MCF 10A (cell line): ENCODE data around the gene UBQLN4. TPM values are rescaled to one million over a fixed set of nuclear protein-coding genes. Genes with fewer than 3 reads are reported as not detected.
"Not testable (repeated sequence)": the region's sequence is repeated elsewhere in the genome, so short reads cannot be mapped to it uniquely, and the experiment has no call there.

Experiments used
- BruUV-seq: library from RNA; stranded (reverse); fragments of 400-500 nt; replicated peaks from 2 replicates; lab custom pipeline; 2021; lab: Mats Ljungman, UMichigan
- CTCF ChIA-PET: fragments of 300-600 bp; sonication (Branson Sonifier 250); formaldehyde crosslinking; extraction: SDS; loops from one replicate; lab custom pipeline; 2021; ENCODE audit warnings: antibody characterized with exemption, inconsistent platforms; lab: Yijun Ruan, JAX
- POLR2A ChIA-PET: fragments of 300-600, 350-650 bp; sonication (Branson Sonifier 250); formaldehyde crosslinking; extraction: SDS; loops from one replicate; lab custom pipeline; 2020; ENCODE audit warnings: antibody characterized with exemption, inconsistent platforms; lab: Yijun Ruan, JAX
- DNase-seq: peaks from one replicate; pipeline ENCODE4 v3.0.0-alpha.2; 2018; ENCODE audit not compliant: unreplicated experiment
- H3K27ac Mint-ChIP-seq: one replicate; pipeline ENCODE4 v1.8.0; 2022; ENCODE audit warnings: mild to moderate bottlenecking, low read depth, mixed read lengths; ENCODE audit not compliant: unreplicated experiment
- H3K27me3 Mint-ChIP-seq: one replicate; pipeline ENCODE4 v1.8.0; 2022; ENCODE audit warnings: mixed read lengths; ENCODE audit not compliant: insufficient read depth, unreplicated experiment
- H3K36me3 Mint-ChIP-seq: one replicate; pipeline ENCODE4 v1.8.0; 2022; ENCODE audit warnings: mild to moderate bottlenecking, moderate library complexity, mixed read lengths; ENCODE audit not compliant: insufficient read depth, unreplicated experiment
- H3K4me1 Mint-ChIP-seq: one replicate; pipeline ENCODE4 v1.8.0; 2022; ENCODE audit warnings: mixed read lengths; ENCODE audit not compliant: insufficient read depth, unreplicated experiment
- H3K4me3 Mint-ChIP-seq: one replicate; pipeline ENCODE4 v1.8.0; 2022; ENCODE audit warnings: mild to moderate bottlenecking, moderate library complexity, mixed read lengths; ENCODE audit not compliant: unreplicated experiment
- H3K9me3 Mint-ChIP-seq: one replicate; pipeline ENCODE4 v1.8.0; 2022; ENCODE audit warnings: mixed read lengths; ENCODE audit not compliant: unreplicated experiment
- intact Hi-C: fragments of 100-400 bp; cut with micrococcal nuclease; formaldehyde crosslinking; loops from 2 replicates; pipeline ENCODE4 v1.14.1; 2022
- total RNA-seq: library from RNA; stranded (reverse); gene quantifications from 2 replicates; pipeline ENCODE4 v1.2.3, GENCODE V29; 2022
- TF ChIP-seq, protein P1 (sequence below): fragments of 200-600 bp; IDR thresholded peaks from one replicate; pipeline ENCODE4 v1.8.0; 2022; ENCODE audit warnings: antibody characterized with exemption, mild to moderate bottlenecking; ENCODE audit not compliant: unreplicated experiment

Gene UBQLN4
- total RNA-seq, 1 experiment from 2014 or later, result 49.0 TPM

- ChIA-PET POLR2A (interaction anchor here (1.3 to 1.4 kb wide), 3 partner anchors 11 to 140 kb away, joined by 3 to 4 read pairs (median 3); no protein-coding TSS in a partner anchor), CTCF (interaction anchor here (0.6 to 2.3 kb wide), 7 partner anchors 8 to 795 kb away, joined by 3 to 10 read pairs (median 3); partner anchors contain the start of gene MEX3A)
- TF ChIP-seq, protein P1, sequence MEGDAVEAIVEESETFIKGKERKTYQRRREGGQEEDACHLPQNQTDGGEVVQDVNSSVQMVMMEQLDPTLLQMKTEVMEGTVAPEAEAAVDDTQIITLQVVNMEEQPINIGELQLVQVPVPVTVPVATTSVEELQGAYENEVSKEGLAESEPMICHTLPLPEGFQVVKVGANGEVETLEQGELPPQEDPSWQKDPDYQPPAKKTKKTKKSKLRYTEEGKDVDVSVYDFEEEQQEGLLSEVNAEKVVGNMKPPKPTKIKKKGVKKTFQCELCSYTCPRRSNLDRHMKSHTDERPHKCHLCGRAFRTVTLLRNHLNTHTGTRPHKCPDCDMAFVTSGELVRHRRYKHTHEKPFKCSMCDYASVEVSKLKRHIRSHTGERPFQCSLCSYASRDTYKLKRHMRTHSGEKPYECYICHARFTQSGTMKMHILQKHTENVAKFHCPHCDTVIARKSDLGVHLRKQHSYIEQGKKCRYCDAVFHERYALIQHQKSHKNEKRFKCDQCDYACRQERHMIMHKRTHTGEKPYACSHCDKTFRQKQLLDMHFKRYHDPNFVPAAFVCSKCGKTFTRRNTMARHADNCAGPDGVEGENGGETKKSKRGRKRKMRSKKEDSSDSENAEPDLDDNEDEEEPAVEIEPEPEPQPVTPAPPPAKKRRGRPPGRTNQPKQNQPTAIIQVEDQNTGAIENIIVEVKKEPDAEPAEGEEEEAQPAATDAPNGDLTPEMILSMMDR, result no peak
- peaks cover 6% of the 10 kb centered on the region for H3K4me1 Mint-ChIP-seq
- no peak overlapping the region for H3K4me3 Mint-ChIP-seq
- H3K27me3 Mint-ChIP-seq, result no peaks in the 10 kb centered on the region
- H3K9me3 Mint-ChIP-seq, result no peaks in the 10 kb centered on the region
- DNase-seq, result no peak
- no peak overlapping the region for H3K27ac Mint-ChIP-seq
- intact Hi-C loops, result no loop called here
- peaks cover 5% of the 10 kb centered on the region for H3K36me3 Mint-ChIP-seq
- no TSS peak for BruUV-seq
Measured at GRCh38 chr1:156073110-156073687, 19.6 kb upstream of the UBQLN4 start.

- H3K27me3 Mint-ChIP-seq, result no peaks in the 10 kb centered on the region
- H3K4me1 Mint-ChIP-seq, result peaks cover 6% of the 10 kb centered on the region
- no peak overlapping the region for H3K4me3 Mint-ChIP-seq
- ChIA-PET POLR2A (interaction anchor here (1.3 to 1.4 kb wide), 2 partner anchors 19 to 139 kb away, joined by 3 read pairs; no protein-coding TSS in a partner anchor), CTCF (interaction anchor here (0.6 to 1.5 kb wide), 2 partner anchors 53 to 58 kb away, joined by 5 read pairs; no protein-coding TSS in a partner anchor)
- no peaks in the 10 kb centered on the region for H3K9me3 Mint-ChIP-seq
- no peak for DNase-seq
- H3K27ac Mint-ChIP-seq, result no peak overlapping the region
- intact Hi-C loops, result no loop called here
- TF ChIP-seq, protein P1, result no peak
- H3K36me3 Mint-ChIP-seq, result peaks cover 5% of the 10 kb centered on the region
- BruUV-seq, result no TSS peak
Measured at GRCh38 chr1:156072251-156072650, 18.7 kb upstream of the UBQLN4 start.

GRCh38 chr1:156071332-156071816 is 17.8 kb upstream of the UBQLN4 start:
- H3K4me1 Mint-ChIP-seq, DNase-seq, H3K27me3 Mint-ChIP-seq, H3K36me3 Mint-ChIP-seq, H3K9me3 Mint-ChIP-seq, BruUV-seq, H3K4me3 Mint-ChIP-seq, intact Hi-C loops, H3K27ac Mint-ChIP-seq: not testable (repeated sequence)
- ChIA-PET POLR2A (interaction anchor here (1.5 kb wide), 1 partner anchor 68 kb away, joined by 4 read pairs; no protein-coding TSS in a partner anchor), CTCF (interaction anchor here (0.6 to 1.5 kb wide), 4 partner anchors 12 to 202 kb away, joined by 3 to 6 read pairs (median 4); no protein-coding TSS in a partner anchor)

GRCh38 chr1:156070548-156070947 is 16.9 kb upstream of the UBQLN4 start:
- TF ChIP-seq, protein P1, result no peak
- POLR2A ChIA-PET, result interaction anchor here (0.8 to 1.5 kb wide), 2 partner anchors 26 to 67 kb away, joined by 3 to 4 read pairs; no protein-coding TSS in a partner anchor
- intact Hi-C loops, result no loop called here
- H3K27me3 Mint-ChIP-seq, result no peaks in the 10 kb centered on the region
- H3K27ac Mint-ChIP-seq, result no peak overlapping the region
- no peak for DNase-seq
- H3K9me3 Mint-ChIP-seq, result no peaks in the 10 kb centered on the region
- CTCF ChIA-PET, result interaction anchor here (0.7 to 1.5 kb wide), 3 partner anchors 11 to 59 kb away, joined by 3 to 5 read pairs (median 4); no protein-coding TSS in a partner anchor
- H3K36me3 Mint-ChIP-seq, result peaks cover 3% of the 10 kb centered on the region
- H3K4me3 Mint-ChIP-seq, result no peak overlapping the region
- no TSS peak for BruUV-seq
- peaks cover 4% of the 10 kb centered on the region for H3K4me1 Mint-ChIP-seq
